ENCODE measurements around the gene ASB16. TPM values are rescaled to one million over a fixed set of nuclear protein-coding genes. Genes with fewer than 3 reads are reported as not detected.

Gene ASB16
- total and polyA plus RNA-seq, 4 donors = 0.10 to 0.11 (median 0.10) TPM; not detected in 1

- WGBS, 2 donors = 5 to 7% methylated on average over 23 to 36 of the region's 36 CpGs
- no peak for TF ChIP-seq CTCF (IDR thresholded peaks at IDR 0.05; ENCODE audit: control extremely low read depth, extremely low read depth)
- Histone ChIP-seq H3K27me3 (ENCODE audit: control insufficient read depth in 3 of 3, insufficient read depth in 3 of 3, low read length in 2 of 3) (no peaks in the 10 kb centered on the region), H3K9ac (ENCODE audit: insufficient read depth in 1 of 2, low read length in 2 of 2) (peak overlapping the region; percentile 63 to 69), H3K36me3 (ENCODE audit: control insufficient read depth in 4 of 4, insufficient read depth in 4 of 4, low read length in 4 of 4) (peaks cover 3 to 14% (median 11%) of the 10 kb centered on the region in 4 donors), H3K27ac (ENCODE audit: low read depth in 1 of 2, low read length in 1 of 2) (peak overlapping the region; percentile 83 to 97), H3K4me1 (ENCODE audit: control insufficient read depth in 5 of 5, insufficient read depth in 5 of 5, low read length in 5 of 5) (peaks cover 0 to 26% (median 14%) of the 10 kb centered on the region in 5 donors), H3K9me3 (ENCODE audit: control insufficient read depth in 4 of 4, insufficient read depth in 3 of 4, low read length in 3 of 4) (no peaks in the 10 kb centered on the region), H3K4me3 (peak overlapping the region; percentile 55)
- no peak for ATAC-seq (ENCODE audit: insufficient read depth, low FRiP score)
- no peak for DNase-seq
Measured at GRCh38 chr17:44200478-44201155, 30.1 kb downstream of the ASB16 start.

- DNase-seq (no peak), ATAC-seq (ENCODE audit: insufficient read depth, low FRiP score) (no peak)
- H3K27me3 ChIP-seq (ENCODE audit: control insufficient read depth in 3 of 3, insufficient read depth in 3 of 3, low read length in 2 of 3) = no peaks in the 10 kb centered on the region
- WGBS, 2 donors = 84 to 86% methylated on average over 4 of the region's 4 CpGs
- no peak overlapping the region for H3K27ac ChIP-seq (ENCODE audit: low read depth in 1 of 2, low read length in 1 of 2)
- peaks cover 0 to 19% (median 10%) of the 10 kb centered on the region in 5 donors for H3K4me1 ChIP-seq (ENCODE audit: control insufficient read depth in 5 of 5, insufficient read depth in 5 of 5, low read length in 5 of 5)
- no peak for TF ChIP-seq CTCF (IDR thresholded peaks at IDR 0.05; ENCODE audit: control extremely low read depth, extremely low read depth)
- H3K9me3 ChIP-seq (ENCODE audit: control insufficient read depth in 4 of 4, insufficient read depth in 3 of 4, low read length in 3 of 4) = peaks cover 0 to 2% (median 0%) of the 10 kb centered on the region in 4 donors
- no peak overlapping the region for H3K9ac ChIP-seq (ENCODE audit: insufficient read depth in 1 of 2, low read length in 2 of 2)
- peaks cover 0 to 13% (median 7%) of the 10 kb centered on the region in 4 donors for H3K36me3 ChIP-seq (ENCODE audit: control insufficient read depth in 4 of 4, insufficient read depth in 4 of 4, low read length in 4 of 4)
- no peak overlapping the region for H3K4me3 ChIP-seq
Measured at GRCh38 chr17:44202756-44203155, 32.3 kb downstream of the ASB16 start.

GRCh38 chr17:44203731-44204440, 33.4 kb downstream of the ASB16 start:
- Histone ChIP-seq H3K9me3 (ENCODE audit: control insufficient read depth in 4 of 4, insufficient read depth in 3 of 4, low read length in 3 of 4) (peaks cover 0 to 2% (median 0%) of the 10 kb centered on the region in 4 donors), H3K9ac (ENCODE audit: insufficient read depth in 1 of 2, low read length in 2 of 2) (no peak overlapping the region), H3K4me1 (ENCODE audit: control insufficient read depth in 5 of 5, insufficient read depth in 5 of 5, low read length in 5 of 5) (peaks cover 0 to 10% (median 7%) of the 10 kb centered on the region in 5 donors), H3K4me3 (no peak overlapping the region), H3K27me3 (ENCODE audit: control insufficient read depth in 3 of 3, insufficient read depth in 3 of 3, low read length in 2 of 3) (no peaks in the 10 kb centered on the region), H3K27ac (ENCODE audit: low read depth in 1 of 2, low read length in 1 of 2) (peak overlapping the region in 1 of 2 donors; percentile 8), H3K36me3 (ENCODE audit: control insufficient read depth in 4 of 4, insufficient read depth in 4 of 4, low read length in 4 of 4) (peaks cover 6 to 23% (median 16%) of the 10 kb centered on the region in 4 donors)
- WGBS, 2 donors = 43 to 49% methylated on average over 9 of the region's 9 CpGs
- TF ChIP-seq CTCF (IDR thresholded peaks at IDR 0.05; ENCODE audit: control extremely low read depth, extremely low read depth) = peak; percentile 32
- DNase-seq (peak; percentile 52 to 74 (median 70)), ATAC-seq (ENCODE audit: insufficient read depth, low FRiP score) (no peak)
